HepG2 (cell line): ENCODE measurements around the gene SFTA2. TPM values are rescaled to one million over a fixed set of nuclear protein-coding genes. Genes with fewer than 3 reads are reported as not detected.

Experiments
- DMAP1 ChIP-seq: IDR thresholded peaks from 2 replicates; pipeline ENCODE4 v1.6.1; 2016
- GZF1 ChIP-seq: sonication (generic); formaldehyde crosslinking; IDR thresholded peaks from 2 replicates; pipeline ENCODE4 v1.5.1; 2020; ENCODE audit warnings: mild to moderate bottlenecking, missing genetic modification reagents
- HNF1A ChIP-seq, 2 experiments: sonication (generic) in 1 of 2; formaldehyde crosslinking in 1 of 2; IDR thresholded peaks; 2 replicates each; pipeline versions ENCODE4 v1.4.0 to v1.6.1; 2016 to 2020; ENCODE audit warnings: borderline replicate concordance in 1 of 2, low read depth in 1 of 2, mild to moderate bottlenecking in 1 of 2, missing genetic modification reagents in 1 of 2
- MAX ChIP-seq: IDR thresholded peaks from 2 replicates; pipeline ENCODE4 v1.6.1; 2012; ENCODE audit warnings: inconsistent platforms
- NFE2L1 ChIP-seq: sonication (generic); formaldehyde crosslinking; IDR thresholded peaks from 2 replicates; pipeline ENCODE4 v1.4.0; 2020; ENCODE audit warnings: missing genetic modification reagents, mild to moderate bottlenecking, borderline replicate concordance
- NFKB2 ChIP-seq: sonication (generic); formaldehyde crosslinking; IDR thresholded peaks from 2 replicates; pipeline ENCODE4 v1.4.0; 2020; ENCODE audit warnings: missing genetic modification reagents, borderline replicate concordance
- PCBP2 ChIP-seq: fragments of 200-400 bp; formaldehyde crosslinking; optimal IDR thresholded peaks from 2 replicates; pipeline ENCODE3; 2018; ENCODE audit warnings: low read length, low read depth; ENCODE audit not compliant: poor library complexity, severe bottlenecking
- PRPF4 ChIP-seq: fragments of 200-400 bp; formaldehyde crosslinking; IDR thresholded peaks from 2 replicates; pipeline ENCODE4 v1.6.1; 2016; ENCODE audit warnings: low read length, low read depth; ENCODE audit not compliant: poor library complexity, severe bottlenecking
- RORA ChIP-seq: sonication (generic); formaldehyde crosslinking; IDR thresholded peaks from 2 replicates; pipeline ENCODE4 v1.5.0; 2020; ENCODE audit warnings: mild to moderate bottlenecking, missing genetic modification reagents, moderate library complexity
- RXRA ChIP-seq: sonication (generic); formaldehyde crosslinking; IDR thresholded peaks from 2 replicates; pipeline ENCODE4 v1.5.1; 2020; ENCODE audit warnings: missing genetic modification reagents
- SNAPC2 ChIP-seq: sonication (generic); formaldehyde crosslinking; IDR thresholded peaks from 2 replicates; pipeline ENCODE4 v1.8.1; 2022; ENCODE audit warnings: mild to moderate bottlenecking, missing genetic modification reagents
- TAF1 ChIP-seq: sonication (generic); formaldehyde crosslinking; IDR thresholded peaks from 2 replicates; pipeline ENCODE4 v1.4.0; 2020; ENCODE audit warnings: missing genetic modification reagents
- TBX2 ChIP-seq: sonication (generic); formaldehyde crosslinking; IDR thresholded peaks from 2 replicates; pipeline ENCODE4 v1.5.0; 2020; ENCODE audit warnings: missing genetic modification reagents, mild to moderate bottlenecking, borderline replicate concordance
- ZFP91 ChIP-seq: sonication (generic); formaldehyde crosslinking; IDR thresholded peaks from 2 replicates; pipeline ENCODE4 v1.9.0; 2022; ENCODE audit warnings: missing genetic modification reagents, mild to moderate bottlenecking, borderline replicate concordance
- ZNF205 ChIP-seq: IDR thresholded peaks from 2 replicates; pipeline ENCODE4 v1.6.1; 2018; ENCODE audit warnings: missing biosample characterization, missing genetic modification reagents
- ZNF225 ChIP-seq: sonication (generic); formaldehyde crosslinking; IDR thresholded peaks from 2 replicates; pipeline ENCODE4 v1.4.0; 2020; ENCODE audit warnings: mild to moderate bottlenecking, missing genetic modification reagents
- ZNF296 ChIP-seq: sonication (generic); formaldehyde crosslinking; conservative IDR thresholded peaks from 2 replicates; pipeline ENCODE4 v1.5.0; 2020; ENCODE audit warnings: mild to moderate bottlenecking, missing genetic modification reagents
- ZNF512 ChIP-seq: sonication (generic); formaldehyde crosslinking; IDR thresholded peaks from 2 replicates; pipeline ENCODE4 v1.4.0; 2020; ENCODE audit warnings: mild to moderate bottlenecking, missing genetic modification reagents
- ZNF792 ChIP-seq: IDR thresholded peaks from 2 replicates; pipeline ENCODE4 v1.6.1; 2016
- ZNF839 ChIP-seq: sonication (generic); formaldehyde crosslinking; IDR thresholded peaks from 2 replicates; pipeline ENCODE4 v1.4.0; 2020; ENCODE audit warnings: missing genetic modification reagents, mild to moderate bottlenecking, borderline replicate concordance
- polyA plus RNA-seq, 8 experiments: library from polyadenylated mRNA; depleted of rRNA in 3 of 8; stranded (reverse) in 7 of 8; unstranded in 1 of 8; fragments of >200 nt; fragmentation: Illumina TruSeq in 4 of 8; extraction: Trizol in 4 of 8; gene quantifications; 2 replicates each; pipeline versions ENCODE4 v1.2.1 to v1.2.3, GENCODE V29; 2011 to 2016; ENCODE audit warnings: low read depth in 4 of 8, missing spikeins in 1 of 8, mixed read lengths in 1 of 8; ENCODE audit not compliant: insufficient read depth in 1 of 8
- total RNA-seq, 5 experiments: library from RNA; depleted of rRNA; stranded (reverse); fragments of >200 nt; fragmentation: Illumina TruSeq; extraction: Trizol; gene quantifications; 2 replicates each; pipeline ENCODE4 v1.2.3, GENCODE V29; 2016; ENCODE audit warnings: low read depth in 1 of 5

Gene SFTA2
- total and polyA plus RNA-seq, 2 of the 13 experiments (the other 11 are each of a cell fraction or from before 2014, with no cell fraction given), result not detected

- TF ChIP-seq TBX2 (peak; percentile 33; the same call in 1 of the 2 replicates), DMAP1 (CRISPR knock-in tag) (peak; percentile 3; the same call in 1 of the 2 replicates), ZNF839 (peak; percentile 22; the same call in 1 of the 2 replicates), MAX (peak; percentile 27; the same call in 1 of the 2 replicates), ZNF225 (CRISPR knock-in tag) (no peak), TAF1 (no peak), ZNF792 (CRISPR knock-in tag) (no peak), PCBP2 (no peak), ZNF205 (CRISPR knock-in tag) (no peak), GZF1 (no peak), PRPF4 (no peak), NFE2L1 (peak; percentile 4; the same call in 1 of the 2 replicates), ZNF296 (CRISPR knock-in tag) (no peak), ZFP91 (CRISPR knock-in tag) (0 out of 2 replicates have a peak, but pooled peaks have one; percentile 66), SNAPC2 (CRISPR knock-in tag) (no peak), RXRA (0 out of 2 replicates have a peak, but pooled peaks have one; percentile 6), HNF1A (IDR thresholded peaks at IDR 0.05; ENCODE audit: low read depth) (no peak), HNF1A (CRISPR knock-in tag; IDR thresholded peaks at IDR 0.05; ENCODE audit: borderline replicate concordance) (0 out of 2 replicates have a peak, but pooled peaks have one; percentile 22), NFKB2 (CRISPR knock-in tag) (no peak), ZNF512 (no peak), RORA (CRISPR knock-in tag) (no peak)
Measured at GRCh38 chr6:30882759-30883684, 48.9 kb downstream of the SFTA2 start (continued).
